Measurements from ENCODE around the gene KCNK2. TPM values are rescaled to one million over a fixed set of nuclear protein-coding genes. Genes with fewer than 3 reads are reported as not detected.

Gene KCNK2
- total RNA-seq, 1 donor from 2014 or later, result 7.4 TPM

GRCh38 chr1:215045698-215046308 lies 36.7 kb upstream of the KCNK2 start:
- TF ChIP-seq CTCF (IDR thresholded peaks at IDR 0.05; ENCODE audit: unreplicated experiment), result no peak
- no peak overlapping the region for H3K27ac Mint-ChIP-seq
- H3K36me3 Mint-ChIP-seq, result no peaks in the 10 kb centered on the region
- H3K9me3 Mint-ChIP-seq, result peaks cover 9% of the 10 kb centered on the region
- H3K4me1 Mint-ChIP-seq, result no peaks in the 10 kb centered on the region
- no peak for DNase-seq (ENCODE audit: low spot score in 2 of 2, unreplicated experiment in 2 of 2)
- H3K27me3 Mint-ChIP-seq (ENCODE audit: low read depth), result no peaks in the 10 kb centered on the region
- no peak overlapping the region for H3K4me3 Mint-ChIP-seq

- H3K36me3 Mint-ChIP-seq, result no peaks in the 10 kb centered on the region
- peaks cover 11% of the 10 kb centered on the region for H3K4me1 Mint-ChIP-seq
- DNase-seq (ENCODE audit: low spot score in 2 of 2, unreplicated experiment in 2 of 2), result no peak
- H3K27ac Mint-ChIP-seq, result no peak overlapping the region
- no peaks in the 10 kb centered on the region for H3K27me3 Mint-ChIP-seq (ENCODE audit: low read depth)
- TF ChIP-seq CTCF (IDR thresholded peaks at IDR 0.05; ENCODE audit: unreplicated experiment), result no peak
- H3K4me3 Mint-ChIP-seq, result no peak overlapping the region
- H3K9me3 Mint-ChIP-seq, result no peaks in the 10 kb centered on the region
These were observed 30.1 kb upstream of the KCNK2 start for GRCh38 chr1:215052256-215053015.

GRCh38 chr1:215054266-215054665 lies 28.3 kb upstream of the KCNK2 start:
- TF ChIP-seq CTCF (IDR thresholded peaks at IDR 0.05; ENCODE audit: unreplicated experiment), result no peak
- Mint-ChIP-seq H3K27me3 (ENCODE audit: low read depth) (no peaks in the 10 kb centered on the region), H3K4me1 (peaks cover 11% of the 10 kb centered on the region), H3K4me3 (no peak overlapping the region), H3K36me3 (no peaks in the 10 kb centered on the region), H3K9me3 (no peaks in the 10 kb centered on the region), H3K27ac (no peak overlapping the region)
- DNase-seq (ENCODE audit: low spot score in 2 of 2, unreplicated experiment in 2 of 2), result no peak

- H3K4me3 Mint-ChIP-seq, result no peak overlapping the region
- DNase-seq (ENCODE audit: low spot score in 2 of 2, unreplicated experiment in 2 of 2), result no peak
- TF ChIP-seq CTCF (IDR thresholded peaks at IDR 0.05; ENCODE audit: unreplicated experiment), result no peak
- no peaks in the 10 kb centered on the region for H3K36me3 Mint-ChIP-seq
- no peak overlapping the region for H3K27ac Mint-ChIP-seq
- H3K4me1 Mint-ChIP-seq, result peaks cover 11% of the 10 kb centered on the region
- H3K27me3 Mint-ChIP-seq (ENCODE audit: low read depth), result no peaks in the 10 kb centered on the region
- H3K9me3 Mint-ChIP-seq, result no peaks in the 10 kb centered on the region
These were observed 27.1 kb upstream of the KCNK2 start for GRCh38 chr1:215055281-215055935.

GRCh38 chr1:215056584-215056983 lies 26.0 kb upstream of the KCNK2 start:
- H3K36me3 Mint-ChIP-seq, result no peaks in the 10 kb centered on the region
- peaks cover 11% of the 10 kb centered on the region for H3K4me1 Mint-ChIP-seq
- H3K4me3 Mint-ChIP-seq, result no peak overlapping the region

More at GRCh38 chr1:215056584-215056983, 26.0 kb upstream of the KCNK2 start:
- no peak for TF ChIP-seq CTCF (IDR thresholded peaks at IDR 0.05; ENCODE audit: unreplicated experiment)
- Mint-ChIP-seq H3K27me3 (ENCODE audit: low read depth) (no peaks in the 10 kb centered on the region), H3K9me3 (no peaks in the 10 kb centered on the region), H3K27ac (no peak overlapping the region)
- DNase-seq (ENCODE audit: low spot score in 2 of 2, unreplicated experiment in 2 of 2), result no peak
